22Rv1 (cell line): Measurements from ENCODE around the gene ZSCAN29.

Experiments used
- ZFX ChIP-seq: fragments of 450-650 bp; IDR thresholded peaks from 2 replicates; pipeline ENCODE4 v1.6.1; 2017; ENCODE audit warnings: antibody characterized with exemption, borderline replicate concordance
- TF ChIP-seq, protein P1 (sequence below): fragments of 450-650 bp; IDR thresholded peaks from 2 replicates; pipeline ENCODE4 v1.5.1; 2017; ENCODE audit warnings: mild to moderate bottlenecking

DNA sequence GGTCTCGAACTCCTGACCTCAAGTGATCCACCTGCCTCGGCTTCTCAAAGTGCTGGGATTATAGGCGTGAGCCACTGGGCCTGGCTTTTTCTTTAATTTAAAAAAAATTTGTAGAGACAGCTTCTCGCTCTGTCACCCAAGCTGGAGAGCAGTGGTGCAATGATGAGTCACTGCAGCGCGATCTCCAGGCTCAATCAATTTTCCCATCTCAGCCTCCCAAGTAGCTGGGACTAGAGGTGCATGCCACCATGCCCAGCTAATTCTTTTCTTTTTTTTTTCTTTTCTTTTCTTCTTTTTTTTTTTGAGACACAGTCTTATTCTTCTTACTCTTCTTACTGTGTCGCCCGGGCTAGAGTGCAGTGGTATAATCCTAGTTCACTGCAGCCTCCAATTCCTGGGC is 19.9 kb upstream of the ZSCAN29 start:
- TF ChIP-seq, protein P1, sequence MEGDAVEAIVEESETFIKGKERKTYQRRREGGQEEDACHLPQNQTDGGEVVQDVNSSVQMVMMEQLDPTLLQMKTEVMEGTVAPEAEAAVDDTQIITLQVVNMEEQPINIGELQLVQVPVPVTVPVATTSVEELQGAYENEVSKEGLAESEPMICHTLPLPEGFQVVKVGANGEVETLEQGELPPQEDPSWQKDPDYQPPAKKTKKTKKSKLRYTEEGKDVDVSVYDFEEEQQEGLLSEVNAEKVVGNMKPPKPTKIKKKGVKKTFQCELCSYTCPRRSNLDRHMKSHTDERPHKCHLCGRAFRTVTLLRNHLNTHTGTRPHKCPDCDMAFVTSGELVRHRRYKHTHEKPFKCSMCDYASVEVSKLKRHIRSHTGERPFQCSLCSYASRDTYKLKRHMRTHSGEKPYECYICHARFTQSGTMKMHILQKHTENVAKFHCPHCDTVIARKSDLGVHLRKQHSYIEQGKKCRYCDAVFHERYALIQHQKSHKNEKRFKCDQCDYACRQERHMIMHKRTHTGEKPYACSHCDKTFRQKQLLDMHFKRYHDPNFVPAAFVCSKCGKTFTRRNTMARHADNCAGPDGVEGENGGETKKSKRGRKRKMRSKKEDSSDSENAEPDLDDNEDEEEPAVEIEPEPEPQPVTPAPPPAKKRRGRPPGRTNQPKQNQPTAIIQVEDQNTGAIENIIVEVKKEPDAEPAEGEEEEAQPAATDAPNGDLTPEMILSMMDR, result no peak
- TF ChIP-seq ZFX, result no peak
